OCI-LY1 (cell line): ENCODE measurements around the gene C19orf67.

Experiments used
- H2AFZ ChIP-seq: fragments of 200-600 bp; sonication (generic), shearing (Covaris generic); 2 replicates; pipeline ENCODE4 v1.6.0; 2014; ENCODE audit warnings: antibody characterized with exemption, mild to moderate bottlenecking, low read length
- H3F3A ChIP-seq: fragments of 200-600 bp; sonication (generic), shearing (Covaris generic); 2 replicates; pipeline ENCODE4 v1.6.0; 2014; ENCODE audit warnings: mild to moderate bottlenecking, antibody characterized with exemption, low read length, moderate library complexity; ENCODE audit not compliant: insufficient read depth
- H3K27ac ChIP-seq: fragments of 200-600 bp; sonication (generic); 2 replicates; pipeline ENCODE4 v1.5.1; 2014; ENCODE audit warnings: low read length, mixed run types, mild to moderate bottlenecking, low read depth; ENCODE audit not compliant: poor library complexity, severe bottlenecking
- H3K27me3 ChIP-seq: fragments of 200-600 bp; sonication (generic); 2 replicates; pipeline ENCODE4 v1.6.0; 2014; ENCODE audit warnings: antibody characterized with exemption, mild to moderate bottlenecking, low read length, moderate library complexity; ENCODE audit not compliant: insufficient read depth
- H3K36me3 ChIP-seq: fragments of 200-600 bp; sonication (generic); 2 replicates; pipeline ENCODE4 v1.6.1; 2014; ENCODE audit warnings: mild to moderate bottlenecking, antibody characterized with exemption, low read length, moderate library complexity, mixed read lengths; ENCODE audit not compliant: insufficient read depth
- H3K4me1 ChIP-seq: fragments of 200-600 bp; sonication (generic); 2 replicates; pipeline ENCODE4 v1.5.1; 2014; ENCODE audit warnings: mild to moderate bottlenecking, low read length, moderate library complexity; ENCODE audit not compliant: insufficient read depth, severe bottlenecking
- H3K4me2 ChIP-seq: fragments of 200-600 bp; sonication (generic), shearing (Covaris generic); 2 replicates; pipeline ENCODE4 v1.6.1; 2014; ENCODE audit warnings: low read length
- H3K4me3 ChIP-seq: fragments of 200-600 bp; sonication (generic); 2 replicates; pipeline ENCODE4 v1.5.1; 2014; ENCODE audit warnings: low read length, low read depth, mild to moderate bottlenecking, mixed read lengths; ENCODE audit not compliant: poor library complexity, severe bottlenecking
- H3K79me2 ChIP-seq: fragments of 200-600 bp; shearing (Covaris generic); 2 replicates; pipeline ENCODE4 v1.6.1; 2016; ENCODE audit warnings: mixed run types, low read length, mixed read lengths; ENCODE audit not compliant: insufficient read depth
- H3K9ac ChIP-seq: fragments of 200-600 bp; sonication (generic), shearing (Covaris generic); 2 replicates; pipeline ENCODE4 v1.6.1; 2014; ENCODE audit warnings: mild to moderate bottlenecking, low read length, mixed read lengths
- H3K9me2 ChIP-seq: fragments of 200-600 bp; sonication (generic), shearing (Covaris generic); 2 replicates; pipeline ENCODE4 v1.6.1; 2014; ENCODE audit warnings: low read depth, mild to moderate bottlenecking, low read length, mixed read lengths
- H3K9me3 ChIP-seq: fragments of 200-600 bp; shearing (Covaris generic); 2 replicates; pipeline ENCODE4 v1.6.1; 2014; ENCODE audit warnings: low read length, mixed read lengths
- H4K20me1 ChIP-seq: fragments of 200-600 bp; sonication (generic), shearing (Covaris generic); 2 replicates; pipeline ENCODE4 v1.6.0; 2016; ENCODE audit warnings: mild to moderate bottlenecking, low read length; ENCODE audit not compliant: insufficient read depth
- EZH2 ChIP-seq: fragments of 200-600 bp; sonication (generic), shearing (Covaris generic); IDR thresholded peaks from 2 replicates; pipeline ENCODE4 v1.8.0; 2017; ENCODE audit warnings: borderline replicate concordance, mixed run types, mild to moderate bottlenecking, antibody characterized with exemption, low read length, moderate library complexity, mixed read lengths
- TF ChIP-seq, protein P1 (sequence below): fragments of 200-600 bp; sonication (generic), shearing (Covaris generic); IDR thresholded peaks from 2 replicates; pipeline ENCODE4 v1.5.1; 2017; ENCODE audit warnings: mild to moderate bottlenecking, antibody characterized with exemption, low read length, moderate library complexity, mixed read lengths

C19orf67 gene

DNA sequence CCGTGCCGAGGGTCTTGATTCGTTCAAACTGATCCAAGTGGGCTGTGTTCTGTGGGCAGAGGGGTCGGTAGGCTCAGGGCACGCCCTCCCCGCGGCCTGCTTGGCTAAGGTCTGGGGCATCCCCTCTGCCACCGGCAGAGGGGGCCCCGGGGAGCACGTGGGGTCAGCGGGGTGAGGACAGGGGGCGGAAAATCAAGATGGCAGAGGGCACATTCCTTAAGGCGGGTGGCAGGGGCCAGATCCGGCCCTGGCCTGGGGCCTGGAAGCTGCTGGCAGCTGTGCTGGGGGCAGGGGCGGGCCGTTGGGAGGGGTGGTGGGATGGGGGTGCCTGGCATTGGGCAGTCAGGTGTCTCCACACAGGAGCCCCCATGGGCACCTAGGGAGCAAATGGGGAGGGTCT, 21.3 kb upstream of the C19orf67 start:
- no peaks in the 10 kb centered on the region for H3K9me2 ChIP-seq
- no peak overlapping the region for H3K4me2 ChIP-seq
- no peaks in the 10 kb centered on the region for H3K4me1 ChIP-seq
- TF ChIP-seq, protein P1, sequence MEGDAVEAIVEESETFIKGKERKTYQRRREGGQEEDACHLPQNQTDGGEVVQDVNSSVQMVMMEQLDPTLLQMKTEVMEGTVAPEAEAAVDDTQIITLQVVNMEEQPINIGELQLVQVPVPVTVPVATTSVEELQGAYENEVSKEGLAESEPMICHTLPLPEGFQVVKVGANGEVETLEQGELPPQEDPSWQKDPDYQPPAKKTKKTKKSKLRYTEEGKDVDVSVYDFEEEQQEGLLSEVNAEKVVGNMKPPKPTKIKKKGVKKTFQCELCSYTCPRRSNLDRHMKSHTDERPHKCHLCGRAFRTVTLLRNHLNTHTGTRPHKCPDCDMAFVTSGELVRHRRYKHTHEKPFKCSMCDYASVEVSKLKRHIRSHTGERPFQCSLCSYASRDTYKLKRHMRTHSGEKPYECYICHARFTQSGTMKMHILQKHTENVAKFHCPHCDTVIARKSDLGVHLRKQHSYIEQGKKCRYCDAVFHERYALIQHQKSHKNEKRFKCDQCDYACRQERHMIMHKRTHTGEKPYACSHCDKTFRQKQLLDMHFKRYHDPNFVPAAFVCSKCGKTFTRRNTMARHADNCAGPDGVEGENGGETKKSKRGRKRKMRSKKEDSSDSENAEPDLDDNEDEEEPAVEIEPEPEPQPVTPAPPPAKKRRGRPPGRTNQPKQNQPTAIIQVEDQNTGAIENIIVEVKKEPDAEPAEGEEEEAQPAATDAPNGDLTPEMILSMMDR: no peak
- no peak for TF ChIP-seq EZH2
- no peak overlapping the region for H3K27ac ChIP-seq
- peaks cover 26% of the 10 kb centered on the region; the same call in 1 of the 2 replicates for H3K36me3 ChIP-seq
- H4K20me1 ChIP-seq: no peaks in the 10 kb centered on the region
- no peak overlapping the region for H2AFZ ChIP-seq
- H3K9me3 ChIP-seq: no peaks in the 10 kb centered on the region
- no peaks in the 10 kb centered on the region for H3K27me3 ChIP-seq
- no peak overlapping the region for H3K9ac ChIP-seq
- H3K4me3 ChIP-seq: no peak overlapping the region
- H3F3A ChIP-seq: no peaks in the 10 kb centered on the region
- H3K79me2 ChIP-seq: no peaks in the 10 kb centered on the region

DNA sequence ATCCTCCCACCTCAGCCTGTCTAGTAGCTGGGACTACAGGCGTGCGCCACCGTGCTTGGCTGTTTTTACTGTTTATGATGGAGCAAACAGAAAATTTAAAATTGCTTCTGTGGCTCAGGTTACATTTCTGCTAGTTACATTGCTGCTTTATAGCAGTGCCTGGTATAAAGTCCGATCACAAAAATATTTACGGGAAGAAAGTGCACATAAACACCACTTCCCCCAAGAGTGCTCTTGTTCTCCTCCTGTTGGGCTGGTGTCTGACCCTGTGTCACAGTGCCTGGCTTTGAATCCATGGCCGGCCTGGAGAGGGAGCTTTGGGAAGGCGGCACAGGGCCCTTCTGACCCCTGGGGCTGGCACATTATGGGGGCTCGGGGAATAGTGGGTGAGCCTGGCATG, 20.1 kb upstream of the C19orf67 start:
- TF ChIP-seq, protein P1: no peak
- no peak for TF ChIP-seq EZH2
- Histone ChIP-seq H3K9me3 (no peaks in the 10 kb centered on the region), H3K4me2 (no peak overlapping the region), H3K36me3 (peaks cover 34% of the 10 kb centered on the region), H3K9ac (no peak overlapping the region), H3K27me3 (no peaks in the 10 kb centered on the region), H3K4me1 (no peaks in the 10 kb centered on the region), H3K4me3 (no peak overlapping the region), H3K27ac (no peak overlapping the region), H3F3A (no peaks in the 10 kb centered on the region), H2AFZ (no peak overlapping the region), H3K79me2 (no peaks in the 10 kb centered on the region), H3K9me2 (no peaks in the 10 kb centered on the region), H4K20me1 (no peaks in the 10 kb centered on the region)

DNA sequence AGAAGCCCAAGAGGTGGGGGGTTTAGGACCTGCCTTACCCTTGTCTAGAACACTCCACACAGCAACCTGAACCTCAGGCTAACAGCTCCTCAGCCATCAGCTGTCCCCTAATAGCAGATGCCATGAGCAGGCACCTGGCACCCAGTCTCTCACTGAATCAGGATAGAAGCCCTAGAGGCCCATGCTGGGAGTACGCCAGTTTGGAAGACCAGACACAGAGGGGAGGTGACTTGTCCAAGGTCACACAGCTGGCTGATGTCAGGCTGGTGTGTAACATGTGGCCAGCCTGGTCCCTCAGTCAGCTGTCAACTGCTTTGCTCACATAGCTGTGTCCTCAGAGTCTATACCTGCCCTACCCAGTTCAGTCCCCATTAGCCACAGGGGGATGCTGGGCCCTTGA, 17.7 kb upstream of the C19orf67 start:
- no peaks in the 10 kb centered on the region for H3K9me2 ChIP-seq
- no peak for TF ChIP-seq EZH2
- no peaks in the 10 kb centered on the region for H4K20me1 ChIP-seq
- no peak overlapping the region for H3K27ac ChIP-seq
- no peaks in the 10 kb centered on the region for H3F3A ChIP-seq
- no peak overlapping the region for H3K9ac ChIP-seq
- no peak overlapping the region for H2AFZ ChIP-seq
- H3K36me3 ChIP-seq: peaks cover 41% of the 10 kb centered on the region
- no peaks in the 10 kb centered on the region for H3K27me3 ChIP-seq
- no peaks in the 10 kb centered on the region for H3K79me2 ChIP-seq
- H3K4me2 ChIP-seq: no peak overlapping the region
- H3K4me3 ChIP-seq: no peak overlapping the region
- no peaks in the 10 kb centered on the region for H3K4me1 ChIP-seq
- no peaks in the 10 kb centered on the region for H3K9me3 ChIP-seq

DNA sequence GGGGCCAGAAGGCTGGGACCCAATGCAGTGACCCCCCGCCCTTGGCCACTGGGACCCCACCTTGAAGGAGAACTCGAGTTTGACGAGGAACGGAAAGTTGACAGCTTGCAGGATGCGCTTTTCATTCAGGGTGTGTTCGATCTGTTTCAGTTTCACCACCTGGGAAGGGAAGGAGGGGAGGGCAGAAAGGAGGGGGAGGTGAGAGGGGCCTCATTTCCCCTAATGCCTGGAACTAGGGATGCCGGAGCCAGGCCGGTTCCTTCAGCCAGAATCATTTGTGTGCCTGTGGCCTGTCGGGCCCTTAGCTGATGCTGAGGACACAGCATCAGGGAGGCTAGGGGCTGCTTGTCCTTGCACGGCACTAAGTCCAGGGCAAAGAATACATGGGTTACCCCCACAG, 17.2 kb upstream of the C19orf67 start:
- no peaks in the 10 kb centered on the region for H3K4me1 ChIP-seq
- no peak overlapping the region for H3K9ac ChIP-seq
- no peaks in the 10 kb centered on the region for H3K79me2 ChIP-seq
- H3K4me3 ChIP-seq: no peak overlapping the region
- H3K4me2 ChIP-seq: no peak overlapping the region
- H3K9me2 ChIP-seq: no peaks in the 10 kb centered on the region
- H3K27me3 ChIP-seq: no peaks in the 10 kb centered on the region
- H3K27ac ChIP-seq: no peak overlapping the region
- H3K9me3 ChIP-seq: no peaks in the 10 kb centered on the region
- H3F3A ChIP-seq: no peaks in the 10 kb centered on the region
- no peak for TF ChIP-seq EZH2
- TF ChIP-seq, protein P1: no peak
- no peaks in the 10 kb centered on the region for H4K20me1 ChIP-seq
- no peak overlapping the region for H2AFZ ChIP-seq
- peaks cover 45% of the 10 kb centered on the region for H3K36me3 ChIP-seq
